ENCODE data around the gene NUSAP1.
A peak's percentile ranks its signal among the peaks of the same experiment; 100 is the strongest.
"Not testable (repeated sequence)": the region's sequence is repeated elsewhere in the genome, so short reads cannot be mapped to it uniquely, and the experiment has no call there.

Gene NUSAP1

DNA sequence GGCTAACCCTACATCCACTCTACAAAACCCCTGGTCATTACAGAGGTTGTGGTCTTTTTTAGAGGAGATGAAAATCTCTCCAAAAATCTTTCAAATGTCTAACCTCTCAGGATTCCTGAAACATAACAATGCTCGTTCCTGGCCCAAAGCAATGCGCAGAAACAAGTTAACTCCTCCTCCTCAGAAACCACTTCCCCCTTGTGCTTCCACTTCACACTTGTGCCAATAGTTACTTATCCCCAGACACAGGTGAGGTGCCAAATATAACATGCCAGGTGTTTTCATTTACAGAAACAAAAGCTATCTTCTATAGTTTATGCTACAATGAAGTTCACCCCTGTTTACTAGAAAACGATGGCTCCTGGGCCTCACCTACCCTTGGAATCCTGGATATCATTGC is 63.4 kb downstream of the NUSAP1 start:
- in situ Hi-C loops (cut with HindIII; ENCODE audit: low pct_unique_long_range_greater_than_20kb, low sequenced_read_pairs) = no loop called here

GRCh38 chr15:41401904-41402267 is 69.2 kb downstream of the NUSAP1 start:
- TF ChIP-seq JUND (IDR thresholded peaks at IDR 0.05; ENCODE audit: low read depth) = no peak
- peak in 1 of 2 experiments; percentile 16 for DNase-seq (ENCODE audit: low read depth in 1 of 2, low spot score in 1 of 2)
- in situ Hi-C loops (cut with HindIII; ENCODE audit: low pct_unique_long_range_greater_than_20kb, low sequenced_read_pairs) = no loop called here

More for the DNA sequence above, 63.4 kb downstream of the NUSAP1 start:
- TF ChIP-seq JUND (IDR thresholded peaks at IDR 0.05; ENCODE audit: low read depth) = no peak
- DNase-seq (ENCODE audit: low read depth in 1 of 2, low spot score in 1 of 2) = no peak

- TF ChIP-seq JUND (IDR thresholded peaks at IDR 0.05; ENCODE audit: low read depth) = no peak
- in situ Hi-C loops (cut with HindIII; ENCODE audit: low pct_unique_long_range_greater_than_20kb, low sequenced_read_pairs) = no loop called here
- DNase-seq (ENCODE audit: low read depth in 1 of 2, low spot score in 1 of 2) = no peak
Measured at GRCh38 chr15:41407341-41407740, 74.7 kb downstream of the NUSAP1 start.

DNA sequence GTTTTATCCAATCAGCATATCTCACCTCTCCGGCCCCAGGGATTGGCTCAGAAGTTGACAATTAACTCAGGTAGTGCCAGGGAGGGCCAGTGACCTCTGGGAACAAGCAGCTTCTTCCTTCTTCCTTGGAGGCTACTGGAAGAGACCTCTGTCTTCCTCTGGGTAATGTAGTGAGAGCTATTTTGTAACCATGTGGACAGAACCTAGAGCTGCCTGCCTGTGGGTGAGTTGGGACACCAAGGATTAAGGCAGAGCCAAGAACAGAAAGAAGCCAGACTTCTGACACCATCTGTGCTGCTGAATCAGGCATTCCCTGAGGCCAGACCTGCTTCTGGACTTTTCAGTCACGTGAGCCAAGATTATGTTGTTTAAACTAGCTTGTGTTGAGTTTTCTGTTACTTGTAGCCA is 75.6 kb downstream of the NUSAP1 start:
- in situ Hi-C loops (cut with HindIII; ENCODE audit: low pct_unique_long_range_greater_than_20kb, low sequenced_read_pairs) = no loop called here

DNA sequence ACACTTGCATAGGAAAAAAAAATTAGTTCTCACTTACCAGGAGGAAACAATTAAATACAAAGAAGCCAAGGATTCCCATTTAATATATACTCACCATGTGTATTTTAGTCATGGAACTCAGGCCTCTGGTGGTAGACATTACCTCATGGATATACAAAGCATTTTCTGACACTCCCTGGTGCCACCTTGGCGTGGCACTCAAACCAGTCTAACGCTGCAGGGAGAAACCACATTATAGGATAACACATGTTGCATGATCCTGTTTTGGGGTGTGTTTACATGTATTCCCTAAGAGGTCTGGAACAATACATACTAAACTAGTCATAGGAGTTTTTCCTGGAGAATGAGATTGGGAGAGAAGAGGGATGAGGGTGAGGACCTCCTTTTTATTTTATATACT is 78.3 kb downstream of the NUSAP1 start:
- no peak for TF ChIP-seq JUND (IDR thresholded peaks at IDR 0.05; ENCODE audit: low read depth)
- in situ Hi-C loops (cut with HindIII; ENCODE audit: low pct_unique_long_range_greater_than_20kb, low sequenced_read_pairs) = no loop called here
- no peak for DNase-seq (ENCODE audit: low read depth in 1 of 2, low spot score in 1 of 2)

More for the DNA sequence above, 75.6 kb downstream of the NUSAP1 start:
- no peak for TF ChIP-seq JUND (IDR thresholded peaks at IDR 0.05; ENCODE audit: low read depth)
- DNase-seq (ENCODE audit: low read depth in 1 of 2, low spot score in 1 of 2) = peak in 1 of 2 experiments; percentile 50

- no peak for TF ChIP-seq JUND (IDR thresholded peaks at IDR 0.05; ENCODE audit: low read depth)
- in situ Hi-C loops (cut with HindIII; ENCODE audit: low pct_unique_long_range_greater_than_20kb, low sequenced_read_pairs) = no loop called here
- DNase-seq (ENCODE audit: low read depth in 1 of 2, low spot score in 1 of 2) = no peak
Measured at GRCh38 chr15:41411441-41411840, 78.8 kb downstream of the NUSAP1 start.

- DNase-seq (ENCODE audit: low read depth in 1 of 2, low spot score in 1 of 2) = no peak
- in situ Hi-C loops (cut with HindIII; ENCODE audit: low pct_unique_long_range_greater_than_20kb, low sequenced_read_pairs) = no loop called here
- TF ChIP-seq JUND (IDR thresholded peaks at IDR 0.05; ENCODE audit: low read depth) = no peak
Measured at GRCh38 chr15:41416128-41416741, 83.6 kb downstream of the NUSAP1 start.

DNA sequence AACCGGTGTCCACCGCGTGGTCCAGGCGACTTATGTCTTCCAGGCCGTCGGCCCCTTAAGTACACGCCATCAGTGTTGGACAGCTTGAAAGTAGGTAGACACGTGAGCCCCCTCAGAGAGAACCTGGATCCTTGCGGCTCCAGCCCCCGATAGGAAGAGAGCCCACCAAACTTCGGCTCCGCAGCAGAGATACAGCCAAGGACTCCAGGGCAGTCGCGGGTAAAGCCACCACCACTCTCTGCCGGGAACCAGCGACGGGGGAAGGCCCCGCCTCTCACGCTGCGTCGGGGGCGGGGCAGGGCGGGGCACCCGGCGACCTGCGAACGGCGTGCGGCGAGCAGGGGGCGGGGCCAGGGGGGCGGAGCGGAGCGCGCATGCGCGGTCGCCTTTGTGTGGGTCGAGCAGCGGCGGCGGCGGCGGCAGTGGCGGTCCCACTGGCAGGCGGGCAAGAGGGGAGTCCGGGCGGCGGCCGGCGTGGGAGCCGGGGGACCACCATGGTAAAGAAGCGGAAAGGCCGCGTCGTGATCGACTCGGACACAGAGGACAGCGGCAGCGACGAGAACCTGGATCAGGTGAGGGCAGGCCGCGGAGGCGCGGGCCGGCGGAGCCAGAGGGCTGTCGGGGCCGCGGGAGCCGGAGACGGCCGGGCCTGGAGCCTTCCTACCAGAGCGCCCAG is 84.2 kb downstream of the NUSAP1 start, which contains the start of gene RTF1:
Gene RTF1 (plus strand): TSS at position 354 of the 676 bp plus-strand sequence. CDS start 21 bp downstream, at position 375.
- peak; percentile 80 to 93 for DNase-seq (ENCODE audit: low read depth in 1 of 2, low spot score in 1 of 2)
- TF ChIP-seq JUND (IDR thresholded peaks at IDR 0.05; ENCODE audit: low read depth) = no peak
- in situ Hi-C loops (cut with HindIII; ENCODE audit: low pct_unique_long_range_greater_than_20kb, low sequenced_read_pairs) = no loop called here

- no peak for TF ChIP-seq JUND (IDR thresholded peaks at IDR 0.05; ENCODE audit: low read depth)
- in situ Hi-C loops (cut with HindIII; ENCODE audit: low pct_unique_long_range_greater_than_20kb, low sequenced_read_pairs) = no loop called here
- no peak for DNase-seq (ENCODE audit: low read depth in 1 of 2, low spot score in 1 of 2)
Measured at GRCh38 chr15:41417418-41418195, 84.9 kb downstream of the NUSAP1 start.

GRCh38 chr15:41423979-41424659 is 91.4 kb downstream of the NUSAP1 start:
- TF ChIP-seq JUND (IDR thresholded peaks at IDR 0.05; ENCODE audit: low read depth) = no peak

GRCh38 chr15:41424809-41425208 is 92.1 kb downstream of the NUSAP1 start:
- DNase-seq (ENCODE audit: low read depth in 1 of 2, low spot score in 1 of 2) = no peak
- in situ Hi-C loops (cut with HindIII; ENCODE audit: low pct_unique_long_range_greater_than_20kb, low sequenced_read_pairs) = no loop called here
- TF ChIP-seq JUND (IDR thresholded peaks at IDR 0.05; ENCODE audit: low read depth) = no peak

More at GRCh38 chr15:41423979-41424659, 91.4 kb downstream of the NUSAP1 start:
- in situ Hi-C loops (cut with HindIII; ENCODE audit: low pct_unique_long_range_greater_than_20kb, low sequenced_read_pairs) = no loop called here
- DNase-seq (ENCODE audit: low read depth in 1 of 2, low spot score in 1 of 2) = no peak

DNA sequence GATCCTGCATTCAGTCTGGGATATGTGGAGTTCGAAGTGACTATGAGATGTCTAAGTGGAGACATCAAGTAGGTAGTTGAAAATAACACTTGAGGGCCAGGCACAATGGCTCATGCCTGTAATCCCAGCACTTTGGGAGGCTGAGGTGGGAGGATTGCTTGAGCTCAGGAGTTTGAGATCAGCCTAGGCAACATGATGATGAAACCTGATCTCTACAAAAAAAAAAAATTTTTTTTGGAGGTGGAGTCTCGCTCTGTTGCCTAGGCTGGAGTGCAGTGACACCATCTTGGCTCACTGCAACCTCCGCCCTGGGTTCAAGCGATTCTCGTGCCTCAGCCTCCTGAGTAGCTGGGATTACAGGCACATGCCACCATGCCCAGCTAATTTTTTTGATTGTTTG is 93.2 kb downstream of the NUSAP1 start:
- DNase-seq (ENCODE audit: low read depth in 1 of 2, low spot score in 1 of 2); in situ Hi-C loops (cut with HindIII; ENCODE audit: low pct_unique_long_range_greater_than_20kb, low sequenced_read_pairs): not testable (repeated sequence)

Measured in T47D (cell line).